SH-SY5Y (cell line): Measurements from ENCODE around the gene ESRRA.

Source experiments
- GATA2 ChIP-seq: IDR thresholded peaks from 2 replicates; pipeline ENCODE4 v1.6.1; 2011; ENCODE audit warnings: mild to moderate bottlenecking, low read depth, low read length
- GATA3 ChIP-seq: IDR thresholded peaks from 2 replicates; pipeline ENCODE4 v1.6.1; 2011; ENCODE audit warnings: low read depth, mild to moderate bottlenecking, low read length, moderate library complexity

GRCh38 chr11:64286801-64287159, 18.5 kb upstream of the ESRRA start:
- TF ChIP-seq GATA2 (no peak), GATA3 (no peak)
